ENCODE results near the gene HS3ST5. TPM values are rescaled to one million over a fixed set of nuclear protein-coding genes. Genes with fewer than 3 reads are reported as not detected.

HS3ST5 gene
- total RNA-seq, 3 donors from 2014 or later = not detected

DNA sequence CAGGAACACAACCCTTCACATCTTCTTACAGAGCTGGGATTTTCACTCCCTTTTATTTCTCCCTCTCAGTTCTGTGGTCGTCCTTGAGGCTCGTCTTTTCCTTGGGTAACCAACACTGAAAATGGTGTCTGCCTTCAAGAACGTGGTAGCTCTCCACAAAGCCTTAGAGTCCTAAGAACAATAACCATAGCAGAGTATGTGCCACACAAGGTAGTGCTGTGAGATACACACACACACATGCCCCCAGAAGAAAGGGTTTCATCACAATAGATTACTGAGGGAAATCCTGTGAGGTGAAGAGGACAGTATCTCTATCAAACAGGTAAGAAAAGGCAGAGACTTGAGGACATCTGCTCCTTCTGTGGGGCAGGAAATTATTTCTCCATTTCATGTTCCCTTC lies 267.0 kb downstream of the HS3ST5 start:
- H3K4me1 Mint-ChIP-seq (ENCODE audit: low read depth) = no peaks in the 10 kb centered on the region
- H3K4me3 Mint-ChIP-seq = no peak overlapping the region
- ATAC-seq (no peak), DNase-seq (no peak)
- H3K36me3 Mint-ChIP-seq (ENCODE audit: insufficient read depth) = no peaks in the 10 kb centered on the region
- peaks cover 3% of the 10 kb centered on the region for H3K9me3 Mint-ChIP-seq
- no peaks in the 10 kb centered on the region for H3K27me3 Mint-ChIP-seq (ENCODE audit: low read depth)

DNA sequence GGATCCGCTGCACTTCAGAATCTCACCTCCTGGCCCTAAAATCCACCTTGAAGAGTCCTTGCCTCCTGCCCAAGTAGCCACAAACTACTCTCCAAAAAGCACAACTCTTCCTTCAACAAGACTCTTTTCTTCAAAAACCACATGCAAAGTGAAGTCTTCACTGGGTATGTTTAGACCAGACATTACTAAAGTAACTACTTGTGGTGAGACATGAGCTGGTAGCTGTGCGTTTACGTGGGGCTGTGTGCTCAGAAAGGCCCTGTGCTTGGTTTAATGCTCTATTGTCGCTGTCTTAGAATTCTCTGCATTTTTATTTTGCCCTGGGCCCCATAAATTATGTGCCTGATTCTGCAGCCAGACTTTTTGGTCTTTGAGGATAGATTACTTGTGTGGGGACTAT lies 267.5 kb downstream of the HS3ST5 start:
- no peak overlapping the region for H3K4me3 Mint-ChIP-seq
- no peaks in the 10 kb centered on the region for H3K36me3 Mint-ChIP-seq (ENCODE audit: insufficient read depth)
- no peaks in the 10 kb centered on the region for H3K27me3 Mint-ChIP-seq (ENCODE audit: low read depth)
- no peaks in the 10 kb centered on the region for H3K4me1 Mint-ChIP-seq (ENCODE audit: low read depth)
- ATAC-seq (no peak), DNase-seq (no peak)
- H3K9me3 Mint-ChIP-seq = no peaks in the 10 kb centered on the region

DNA sequence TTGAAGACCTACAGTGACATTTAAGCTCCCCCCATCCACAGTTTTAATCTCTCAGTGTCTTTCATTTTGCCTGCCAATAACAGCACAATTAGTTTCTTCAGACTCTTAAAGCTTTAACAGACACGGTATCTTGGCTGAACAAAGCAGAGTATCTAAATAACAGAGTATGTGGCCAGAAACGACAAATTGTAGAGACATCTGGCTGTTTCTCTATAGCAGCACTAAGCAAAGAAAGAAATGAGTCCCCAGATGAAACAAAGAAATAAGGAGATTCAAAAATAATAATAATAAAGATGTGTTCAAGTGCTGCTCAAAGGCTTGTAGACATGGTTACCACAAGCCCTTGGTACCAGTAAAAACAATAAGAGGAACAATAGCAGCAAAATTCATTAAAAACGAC lies 274.1 kb downstream of the HS3ST5 start:
- no peak for ATAC-seq
- Mint-ChIP-seq H3K9me3 (no peaks in the 10 kb centered on the region), H3K4me3 (no peak overlapping the region), H3K4me1 (ENCODE audit: low read depth) (no peaks in the 10 kb centered on the region), H3K27me3 (ENCODE audit: low read depth) (peaks cover 4% of the 10 kb centered on the region), H3K36me3 (ENCODE audit: insufficient read depth) (no peaks in the 10 kb centered on the region)
- no peak for DNase-seq

DNA sequence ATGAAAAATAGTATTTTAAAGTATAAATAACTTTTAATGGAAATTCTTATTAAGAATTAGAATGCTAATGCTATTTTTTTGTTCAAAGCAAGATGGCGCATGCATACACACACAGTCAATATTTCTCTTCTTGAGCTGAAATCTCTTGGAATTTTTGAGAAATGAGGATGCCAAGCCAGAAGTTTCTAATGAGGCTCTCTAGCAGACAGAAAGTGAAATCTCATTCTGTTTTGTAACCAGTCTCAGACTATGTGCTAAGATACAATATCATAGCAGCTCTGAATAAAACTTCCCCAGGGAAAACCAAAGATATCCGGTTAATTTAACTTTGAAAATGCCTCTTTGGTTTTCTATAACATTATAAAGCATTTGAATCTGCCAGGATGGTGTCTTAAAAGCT lies 274.7 kb downstream of the HS3ST5 start:
- ATAC-seq (no peak), DNase-seq (no peak)
- no peak overlapping the region for H3K4me3 Mint-ChIP-seq
- H3K27me3 Mint-ChIP-seq (ENCODE audit: low read depth) = peaks cover 4% of the 10 kb centered on the region
- no peaks in the 10 kb centered on the region for H3K9me3 Mint-ChIP-seq
- no peaks in the 10 kb centered on the region for H3K36me3 Mint-ChIP-seq (ENCODE audit: insufficient read depth)
- H3K4me1 Mint-ChIP-seq (ENCODE audit: low read depth) = no peaks in the 10 kb centered on the region

DNA sequence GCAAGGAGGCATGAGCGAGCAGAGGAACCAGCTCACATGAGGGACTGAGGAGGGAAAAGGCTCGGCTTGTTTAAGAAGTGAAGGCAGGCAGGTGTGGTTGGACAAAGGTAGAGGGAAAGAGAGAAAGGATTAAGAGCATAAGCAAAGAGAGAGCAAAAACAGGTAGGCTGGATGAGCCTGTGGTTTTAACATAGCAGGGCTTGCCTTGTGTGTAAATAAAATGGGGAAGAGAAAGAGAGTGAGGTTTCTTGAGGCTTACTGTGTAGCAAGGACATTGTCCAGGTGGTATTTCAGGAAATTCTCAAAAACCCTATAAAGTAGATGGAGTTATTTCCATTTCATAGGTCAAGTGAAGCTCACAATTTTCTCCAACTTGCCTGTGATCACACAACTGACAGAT lies 278.0 kb downstream of the HS3ST5 start:
- H3K36me3 Mint-ChIP-seq (ENCODE audit: insufficient read depth) = no peaks in the 10 kb centered on the region
- no peaks in the 10 kb centered on the region for H3K4me1 Mint-ChIP-seq (ENCODE audit: low read depth)
- no peaks in the 10 kb centered on the region for H3K9me3 Mint-ChIP-seq
- DNase-seq (no peak), ATAC-seq (no peak)
- no peak overlapping the region for H3K4me3 Mint-ChIP-seq
- peaks cover 4% of the 10 kb centered on the region for H3K27me3 Mint-ChIP-seq (ENCODE audit: low read depth)

DNA sequence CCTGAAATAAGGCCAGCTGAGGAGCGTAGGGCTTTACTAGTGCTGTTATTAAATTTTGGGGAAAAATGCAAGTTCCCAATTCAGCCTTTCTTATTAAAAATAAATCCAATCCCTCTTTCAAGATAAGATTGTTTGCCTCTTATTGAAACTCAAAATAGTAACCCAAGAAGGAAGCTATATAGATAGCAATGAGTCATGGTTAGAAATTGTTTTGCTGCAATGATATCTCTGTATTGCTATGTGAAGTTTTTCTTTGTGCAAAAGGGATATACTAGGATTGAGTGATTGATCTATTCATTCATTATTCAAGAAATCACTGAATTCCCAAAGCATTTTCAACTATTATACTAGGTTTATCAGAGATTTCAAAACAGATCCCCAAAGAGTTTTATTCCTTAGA lies 278.9 kb downstream of the HS3ST5 start:
- ATAC-seq (no peak), DNase-seq (no peak)
- no peaks in the 10 kb centered on the region for H3K4me1 Mint-ChIP-seq (ENCODE audit: low read depth)
- no peaks in the 10 kb centered on the region for H3K36me3 Mint-ChIP-seq (ENCODE audit: insufficient read depth)
- H3K27me3 Mint-ChIP-seq (ENCODE audit: low read depth) = peaks cover 4% of the 10 kb centered on the region
- no peaks in the 10 kb centered on the region for H3K9me3 Mint-ChIP-seq
- no peak overlapping the region for H3K4me3 Mint-ChIP-seq

DNA sequence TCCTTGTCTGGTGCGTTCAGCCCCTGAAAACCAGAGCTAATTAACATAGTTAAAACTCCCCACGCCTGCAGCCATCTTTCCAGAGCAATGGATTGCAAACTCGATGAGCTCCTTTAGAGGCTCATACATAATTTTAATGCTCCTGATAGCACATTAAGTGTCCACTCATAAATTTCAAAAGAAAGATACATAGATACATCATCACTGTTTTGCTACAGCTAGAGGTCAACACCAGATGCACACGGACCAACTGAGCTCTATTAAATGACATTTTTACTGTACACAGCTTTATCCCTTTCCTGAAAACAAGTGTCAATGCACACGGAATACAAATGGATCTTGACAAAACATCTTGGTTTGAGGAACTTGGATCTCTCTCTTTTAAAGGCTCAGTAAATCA lies 280.6 kb downstream of the HS3ST5 start:
- H3K9me3 Mint-ChIP-seq = no peaks in the 10 kb centered on the region
- ATAC-seq (no peak), DNase-seq (no peak)
- no peak overlapping the region for H3K4me3 Mint-ChIP-seq
- H3K27me3 Mint-ChIP-seq (ENCODE audit: low read depth) = peaks cover 4% of the 10 kb centered on the region
- H3K4me1 Mint-ChIP-seq (ENCODE audit: low read depth) = no peaks in the 10 kb centered on the region
- no peaks in the 10 kb centered on the region for H3K36me3 Mint-ChIP-seq (ENCODE audit: insufficient read depth)

DNA sequence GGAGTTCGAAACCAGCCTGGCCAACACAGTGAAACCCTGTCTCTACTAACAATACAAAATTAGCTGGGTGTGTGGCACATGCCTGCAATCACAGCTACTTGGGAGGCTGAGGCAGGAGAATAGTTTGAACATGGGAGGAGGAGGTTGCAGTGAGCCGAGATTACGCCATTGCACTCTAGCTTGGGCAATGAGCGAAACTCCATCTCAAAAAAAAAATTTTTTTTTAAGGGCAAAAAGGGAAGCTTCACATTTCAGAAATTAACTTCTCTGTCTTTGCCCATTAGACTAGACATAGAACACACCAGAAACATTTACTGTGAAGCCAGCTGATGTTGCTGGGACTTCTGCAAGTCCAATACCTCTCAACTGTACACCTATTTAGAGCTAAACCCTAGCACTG lies 281.1 kb downstream of the HS3ST5 start:
- no peaks in the 10 kb centered on the region for H3K4me1 Mint-ChIP-seq (ENCODE audit: low read depth)
- DNase-seq (no peak), ATAC-seq (no peak)
- H3K36me3 Mint-ChIP-seq (ENCODE audit: insufficient read depth) = no peaks in the 10 kb centered on the region
- peaks cover under 1% of the 10 kb centered on the region for H3K27me3 Mint-ChIP-seq (ENCODE audit: low read depth)
- no peak overlapping the region for H3K4me3 Mint-ChIP-seq
- H3K9me3 Mint-ChIP-seq = no peaks in the 10 kb centered on the region

DNA sequence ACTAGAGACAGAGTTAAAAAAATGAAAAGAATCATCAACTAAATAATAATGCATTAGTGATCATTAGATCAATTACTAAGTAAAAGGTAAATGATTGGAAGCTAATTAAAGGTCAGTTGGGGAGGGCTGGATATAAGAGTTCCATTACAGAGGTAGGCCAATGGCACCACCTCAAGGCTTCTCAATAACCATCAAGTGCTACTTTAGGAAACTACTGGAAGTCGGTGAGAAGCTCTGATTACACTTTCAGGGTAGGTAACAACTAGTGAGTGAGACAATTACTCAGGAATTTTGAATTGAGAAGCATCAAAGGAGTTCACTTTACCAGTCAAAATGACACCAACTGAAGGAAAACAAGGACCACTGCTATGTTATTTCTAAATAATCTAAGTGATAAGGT lies 281.7 kb downstream of the HS3ST5 start:
- Mint-ChIP-seq H3K9me3 (no peaks in the 10 kb centered on the region), H3K27me3 (ENCODE audit: low read depth) (no peaks in the 10 kb centered on the region), H3K36me3 (ENCODE audit: insufficient read depth) (no peaks in the 10 kb centered on the region), H3K4me3 (no peak overlapping the region), H3K4me1 (ENCODE audit: low read depth) (no peaks in the 10 kb centered on the region)
- DNase-seq (no peak), ATAC-seq (no peak)

DNA sequence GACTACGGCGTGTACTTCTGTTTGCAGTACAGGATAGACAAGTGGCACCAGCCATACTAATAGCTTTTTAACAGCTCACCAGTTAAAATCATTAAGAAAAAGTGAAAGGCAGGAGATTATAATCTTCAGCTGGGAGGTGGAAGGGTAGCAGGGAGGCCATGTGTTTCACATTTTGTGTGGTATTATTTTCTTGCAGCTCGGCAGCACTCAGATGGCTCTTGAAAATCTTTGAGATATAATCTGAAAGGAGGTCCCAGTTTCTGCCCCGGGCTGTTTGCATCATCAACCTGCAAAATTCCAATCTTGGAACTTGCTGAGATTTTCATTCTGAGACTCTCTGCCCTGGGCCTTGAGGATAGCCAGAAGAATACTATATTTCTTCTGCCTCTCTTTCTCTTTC lies 284.4 kb downstream of the HS3ST5 start:
- Mint-ChIP-seq H3K9me3 (no peaks in the 10 kb centered on the region), H3K36me3 (ENCODE audit: insufficient read depth) (no peaks in the 10 kb centered on the region), H3K27me3 (ENCODE audit: low read depth) (no peaks in the 10 kb centered on the region)

DNA sequence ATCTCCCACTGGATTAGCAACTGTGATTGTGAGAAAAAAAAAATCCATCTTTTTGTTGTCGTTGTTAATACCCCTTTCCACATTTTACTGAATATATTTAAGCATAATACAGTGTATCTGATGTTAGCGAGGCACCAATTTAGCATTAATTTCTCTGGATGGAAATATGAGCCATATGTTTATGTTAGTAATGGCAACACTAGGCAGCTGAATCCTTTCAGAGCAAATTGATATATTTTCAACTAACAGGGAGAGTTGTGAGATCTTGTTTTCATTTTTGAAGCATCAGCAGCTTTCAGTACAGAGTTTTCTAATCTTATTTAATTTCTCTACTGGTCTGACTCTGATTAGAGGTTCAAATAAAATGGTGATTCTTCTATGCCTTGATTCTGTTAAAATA lies 287.1 kb downstream of the HS3ST5 start:
- no peak for DNase-seq
- no peaks in the 10 kb centered on the region for H3K27me3 Mint-ChIP-seq (ENCODE audit: low read depth)
- no peaks in the 10 kb centered on the region for H3K36me3 Mint-ChIP-seq (ENCODE audit: insufficient read depth)
- ATAC-seq = no peak
- no peaks in the 10 kb centered on the region for H3K4me1 Mint-ChIP-seq (ENCODE audit: low read depth)
- H3K9me3 Mint-ChIP-seq = no peaks in the 10 kb centered on the region
- no peak overlapping the region for H3K4me3 Mint-ChIP-seq

More for the DNA sequence above, 284.4 kb downstream of the HS3ST5 start:
- H3K4me3 Mint-ChIP-seq = no peak overlapping the region
- no peaks in the 10 kb centered on the region for H3K4me1 Mint-ChIP-seq (ENCODE audit: low read depth)
- DNase-seq = no peak
- ATAC-seq = no peak

DNA sequence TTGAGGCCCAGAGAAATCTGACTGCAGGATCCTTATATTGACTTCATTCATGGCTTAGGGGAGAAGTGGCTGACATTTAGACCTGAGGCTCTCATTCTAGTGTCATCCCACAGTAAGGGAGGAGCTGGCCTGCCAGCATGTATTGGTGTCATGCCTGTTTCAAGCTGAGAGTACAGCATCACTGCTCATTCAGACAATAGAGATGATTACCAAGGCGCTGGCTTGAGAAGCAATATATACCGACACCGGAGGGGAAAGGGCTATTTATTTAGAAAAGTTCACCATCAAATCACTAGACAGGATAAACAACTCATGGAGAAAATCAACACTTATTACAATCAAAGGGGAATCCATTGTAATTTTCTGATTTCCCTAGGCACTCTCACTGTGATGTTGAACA lies 287.5 kb downstream of the HS3ST5 start:
- H3K27me3 Mint-ChIP-seq (ENCODE audit: low read depth) = no peaks in the 10 kb centered on the region
- no peak overlapping the region for H3K4me3 Mint-ChIP-seq
- no peaks in the 10 kb centered on the region for H3K4me1 Mint-ChIP-seq (ENCODE audit: low read depth)
- no peaks in the 10 kb centered on the region for H3K36me3 Mint-ChIP-seq (ENCODE audit: insufficient read depth)
- ATAC-seq = no peak
- H3K9me3 Mint-ChIP-seq = no peaks in the 10 kb centered on the region
- DNase-seq = no peak

DNA sequence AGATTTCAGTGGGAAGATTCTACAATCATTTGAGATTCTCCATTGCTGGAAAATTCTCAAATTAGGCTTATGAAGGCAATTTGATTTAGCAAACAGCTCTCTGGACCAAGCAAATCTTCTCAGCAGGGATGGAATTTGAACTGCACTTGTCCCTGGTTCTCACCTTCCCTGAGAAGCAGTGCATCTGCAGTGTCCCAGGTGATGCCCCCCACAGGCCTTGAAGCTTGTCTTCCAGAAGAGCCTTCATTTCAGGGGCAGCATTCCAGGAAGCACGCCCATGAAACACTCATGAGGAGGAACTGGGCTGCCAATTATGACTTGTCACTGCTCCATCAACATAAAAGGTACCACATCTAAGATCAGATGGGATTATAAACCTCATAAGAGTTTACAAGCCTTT lies 289.0 kb downstream of the HS3ST5 start:
- ATAC-seq (no peak), DNase-seq (no peak)
- H3K4me3 Mint-ChIP-seq = no peak overlapping the region
- no peaks in the 10 kb centered on the region for H3K9me3 Mint-ChIP-seq
- H3K36me3 Mint-ChIP-seq (ENCODE audit: insufficient read depth) = no peaks in the 10 kb centered on the region
- no peaks in the 10 kb centered on the region for H3K4me1 Mint-ChIP-seq (ENCODE audit: low read depth)
- H3K27me3 Mint-ChIP-seq (ENCODE audit: low read depth) = no peaks in the 10 kb centered on the region

DNA sequence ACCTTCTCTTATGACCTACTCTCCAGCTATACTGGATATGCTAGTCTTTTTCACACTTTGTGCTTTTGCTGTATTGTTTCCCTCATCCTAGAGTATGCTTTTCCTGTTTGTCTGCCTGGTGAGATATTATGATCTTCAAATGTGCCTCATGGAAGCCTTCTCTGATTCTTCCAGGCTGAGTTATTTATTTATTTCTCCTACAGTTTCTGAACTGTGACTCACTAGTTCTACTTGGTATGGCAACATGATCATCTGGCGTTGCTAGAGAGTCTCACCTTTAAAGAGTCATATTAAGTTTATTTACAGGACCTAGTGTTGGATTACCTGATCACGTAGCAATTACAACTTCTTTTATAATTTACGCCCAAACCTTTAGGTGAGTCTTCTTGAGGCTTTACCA lies 290.7 kb downstream of the HS3ST5 start:
- Mint-ChIP-seq H3K9me3 (no peaks in the 10 kb centered on the region), H3K36me3 (ENCODE audit: insufficient read depth) (no peaks in the 10 kb centered on the region), H3K4me1 (ENCODE audit: low read depth) (no peaks in the 10 kb centered on the region), H3K4me3 (no peak overlapping the region), H3K27me3 (ENCODE audit: low read depth) (no peaks in the 10 kb centered on the region)
- DNase-seq (no peak), ATAC-seq (no peak)

DNA sequence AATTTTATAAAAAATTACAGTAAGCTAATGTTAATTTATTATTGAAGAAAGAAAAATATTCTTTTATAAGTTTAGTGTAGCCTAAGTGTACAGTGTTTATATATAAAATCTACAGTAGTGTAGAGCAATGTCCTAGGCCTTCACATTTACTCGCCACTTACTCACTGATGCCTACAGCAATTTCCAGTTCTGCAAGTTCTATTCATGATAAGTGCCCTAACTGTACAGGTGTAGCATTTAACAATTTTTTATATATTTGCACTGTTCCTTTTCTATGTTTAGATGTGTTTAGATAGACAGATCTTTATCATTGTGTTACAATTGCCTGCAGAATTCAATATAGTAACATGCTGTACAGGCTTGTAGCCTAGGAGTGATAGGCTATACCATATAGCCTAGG lies 291.8 kb downstream of the HS3ST5 start:
- no peaks in the 10 kb centered on the region for H3K9me3 Mint-ChIP-seq
- H3K27me3 Mint-ChIP-seq (ENCODE audit: low read depth) = no peaks in the 10 kb centered on the region
- ATAC-seq = no peak
- no peaks in the 10 kb centered on the region for H3K4me1 Mint-ChIP-seq (ENCODE audit: low read depth)
- no peak overlapping the region for H3K4me3 Mint-ChIP-seq
- DNase-seq = no peak
- no peaks in the 10 kb centered on the region for H3K36me3 Mint-ChIP-seq (ENCODE audit: insufficient read depth)

DNA sequence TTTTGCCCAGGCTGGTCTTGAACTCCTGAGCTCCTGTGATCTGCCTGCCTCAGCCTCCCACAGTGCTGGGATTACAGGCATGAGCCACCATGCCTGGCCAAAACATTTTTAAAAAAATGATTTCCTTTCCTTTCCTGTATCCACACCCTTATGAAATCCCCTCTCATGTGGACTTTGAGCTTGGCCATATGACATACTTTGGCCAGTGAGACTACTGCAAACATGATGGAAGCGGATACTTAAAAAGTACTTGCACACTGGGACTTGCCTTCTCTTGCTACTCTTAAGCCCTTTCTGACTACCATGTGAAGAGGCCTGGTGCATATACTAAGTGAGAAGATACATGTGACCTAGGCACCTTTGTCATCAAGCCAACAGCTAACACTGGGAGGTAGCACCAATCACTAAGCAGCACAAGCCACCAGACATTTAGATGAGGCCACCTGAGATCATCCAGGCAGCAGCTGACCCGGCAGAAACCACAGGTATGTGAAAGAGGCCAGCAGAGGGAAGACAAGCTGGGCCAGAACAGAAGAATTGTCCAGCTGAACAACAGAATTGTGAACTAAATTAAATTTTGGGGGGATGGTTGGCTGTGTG lies 293.4 kb downstream of the HS3ST5 start:
- no peaks in the 10 kb centered on the region for H3K9me3 Mint-ChIP-seq
- no peaks in the 10 kb centered on the region for H3K36me3 Mint-ChIP-seq (ENCODE audit: insufficient read depth)
- DNase-seq (no peak), ATAC-seq (no peak)
- H3K4me3 Mint-ChIP-seq = no peak overlapping the region
- no peaks in the 10 kb centered on the region for H3K4me1 Mint-ChIP-seq (ENCODE audit: low read depth)
- H3K27me3 Mint-ChIP-seq (ENCODE audit: low read depth) = no peaks in the 10 kb centered on the region

Data from activated T-cell treated with anti-CD3 and anti-CD28 coated beads, Interleukin-2, amount 50 U/mL, for 4 hours (primary cell).